ENCODE measurements around the gene ZIC5.
A peak's percentile ranks its signal among the peaks of the same experiment; 100 is the strongest.

Gene ZIC5

DNA sequence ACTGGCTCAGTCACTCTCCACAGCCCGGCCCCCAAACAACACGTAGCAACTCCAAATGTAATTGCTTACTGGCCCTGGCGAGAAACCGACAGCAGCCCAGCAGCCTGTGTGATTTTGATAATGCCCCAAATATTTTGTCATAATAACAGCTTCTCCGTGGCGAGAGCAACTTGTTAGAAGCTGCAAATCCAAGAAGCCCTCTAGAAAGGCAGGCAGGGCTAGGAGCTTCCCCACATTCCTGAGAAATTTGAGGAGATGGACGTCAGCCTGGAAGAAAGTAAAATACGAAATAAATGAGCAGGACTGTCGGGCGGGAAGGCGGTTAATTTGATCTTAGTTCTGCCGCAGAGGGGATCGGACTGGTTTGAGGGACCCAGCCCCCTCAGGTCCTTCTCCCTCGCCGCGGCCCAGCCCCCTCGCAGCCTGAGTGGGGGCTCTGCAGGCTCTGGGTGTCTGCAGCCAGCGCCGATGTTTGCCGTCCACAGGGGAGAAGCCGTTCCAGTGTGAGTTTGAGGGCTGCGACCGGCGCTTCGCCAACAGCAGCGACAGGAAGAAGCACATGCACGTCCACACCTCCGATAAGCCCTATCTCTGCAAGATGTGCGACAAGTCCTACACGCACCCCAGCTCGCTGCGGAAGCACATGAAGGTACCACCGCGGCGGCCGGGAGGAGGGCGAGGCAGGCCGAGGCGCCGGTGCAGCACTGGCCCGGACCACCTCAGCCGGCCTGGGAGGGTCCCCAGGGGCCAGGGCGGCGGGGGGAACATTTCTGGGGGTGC is 13.1 kb upstream of the ZIC5 start:
- in situ Hi-C loops (cut with HindIII; ENCODE audit: low pct_unique_long_range_greater_than_20kb, low sequenced_read_pairs): no loop called here
- no peak for DNase-seq (ENCODE audit: low read depth in 1 of 2, low spot score in 1 of 2)
- TF ChIP-seq JUND (IDR thresholded peaks at IDR 0.05; ENCODE audit: low read depth): no peak

DNA sequence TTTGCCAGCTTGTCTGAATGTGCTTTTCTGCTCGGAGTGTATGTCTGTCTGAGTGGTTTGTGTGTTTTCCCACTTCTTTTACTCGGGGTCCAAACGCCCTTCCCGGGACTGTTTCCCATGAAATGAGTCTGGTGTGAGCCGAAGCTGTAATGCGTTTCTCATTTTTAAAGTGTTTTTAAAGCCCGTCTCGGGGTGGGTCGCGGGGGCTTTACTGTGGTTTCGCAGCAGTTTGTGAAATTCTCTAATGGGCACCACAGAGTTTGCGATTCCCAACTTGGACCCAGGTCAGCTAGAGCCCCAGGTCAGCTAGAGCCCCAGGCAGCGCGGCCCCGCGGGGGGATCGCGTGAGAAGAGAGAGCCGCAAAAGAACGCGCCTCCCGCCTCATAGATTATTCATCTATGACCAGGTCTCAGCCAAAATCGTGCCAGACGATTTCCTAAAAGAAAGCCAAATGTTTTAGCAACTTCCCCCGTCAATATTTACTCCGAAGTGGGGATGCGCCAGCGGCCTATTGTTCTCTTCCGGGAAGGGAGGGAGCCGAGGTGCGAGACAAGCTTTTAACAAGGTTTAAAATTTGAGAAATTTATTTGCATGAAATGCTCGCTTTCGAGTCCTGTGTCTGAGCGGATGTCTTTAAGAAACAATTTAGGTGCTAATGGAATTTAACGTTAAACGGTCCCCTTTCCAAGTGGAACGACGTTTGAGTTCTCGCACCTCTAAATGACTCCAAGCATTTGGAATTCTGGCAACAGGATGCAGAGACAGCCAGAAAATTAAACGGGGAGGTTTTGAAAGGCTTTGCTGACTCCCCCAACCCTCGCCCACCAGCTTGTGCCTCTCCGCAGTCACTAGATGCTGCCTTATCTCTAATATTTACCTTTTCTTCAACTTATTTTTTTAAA is 12.2 kb upstream of the ZIC5 start:
- peak; percentile 23 to 60 for DNase-seq (ENCODE audit: low read depth in 1 of 2, low spot score in 1 of 2)
- in situ Hi-C loops (cut with HindIII; ENCODE audit: low pct_unique_long_range_greater_than_20kb, low sequenced_read_pairs): no loop called here

DNA sequence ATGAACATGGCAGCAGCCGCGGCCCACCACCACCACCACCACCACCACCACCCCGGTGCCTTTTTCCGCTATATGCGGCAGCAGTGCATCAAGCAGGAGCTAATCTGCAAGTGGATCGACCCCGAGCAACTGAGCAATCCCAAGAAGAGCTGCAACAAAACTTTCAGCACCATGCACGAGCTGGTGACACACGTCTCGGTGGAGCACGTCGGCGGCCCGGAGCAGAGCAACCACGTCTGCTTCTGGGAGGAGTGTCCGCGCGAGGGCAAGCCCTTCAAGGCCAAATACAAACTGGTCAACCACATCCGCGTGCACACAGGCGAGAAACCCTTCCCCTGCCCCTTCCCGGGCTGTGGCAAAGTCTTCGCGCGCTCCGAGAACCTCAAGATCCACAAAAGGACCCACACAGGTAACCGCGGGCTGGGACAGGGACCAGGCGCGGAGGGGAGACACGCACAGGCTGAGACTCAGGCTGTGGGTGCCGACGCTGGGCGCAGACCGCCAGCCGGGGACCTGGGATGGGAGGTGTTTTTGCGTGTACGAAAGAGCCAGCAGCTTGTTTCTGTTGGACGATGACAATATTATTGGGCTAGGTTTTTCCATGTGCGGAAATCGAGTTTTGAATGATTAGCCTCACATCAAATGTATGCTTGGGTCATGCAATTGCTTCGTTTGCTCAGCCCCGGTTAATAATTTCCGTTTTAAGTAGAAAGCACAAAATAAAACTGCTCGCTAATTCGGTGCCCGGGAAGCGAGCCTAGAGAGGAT is 11.3 kb upstream of the ZIC5 start:
- DNase-seq (ENCODE audit: low read depth in 1 of 2, low spot score in 1 of 2): peak; percentile 54 to 64
- in situ Hi-C loops (cut with HindIII; ENCODE audit: low pct_unique_long_range_greater_than_20kb, low sequenced_read_pairs): no loop called here

More for the DNA sequence above, 12.2 kb upstream of the ZIC5 start:
- no peak for TF ChIP-seq JUND (IDR thresholded peaks at IDR 0.05; ENCODE audit: low read depth)

DNA sequence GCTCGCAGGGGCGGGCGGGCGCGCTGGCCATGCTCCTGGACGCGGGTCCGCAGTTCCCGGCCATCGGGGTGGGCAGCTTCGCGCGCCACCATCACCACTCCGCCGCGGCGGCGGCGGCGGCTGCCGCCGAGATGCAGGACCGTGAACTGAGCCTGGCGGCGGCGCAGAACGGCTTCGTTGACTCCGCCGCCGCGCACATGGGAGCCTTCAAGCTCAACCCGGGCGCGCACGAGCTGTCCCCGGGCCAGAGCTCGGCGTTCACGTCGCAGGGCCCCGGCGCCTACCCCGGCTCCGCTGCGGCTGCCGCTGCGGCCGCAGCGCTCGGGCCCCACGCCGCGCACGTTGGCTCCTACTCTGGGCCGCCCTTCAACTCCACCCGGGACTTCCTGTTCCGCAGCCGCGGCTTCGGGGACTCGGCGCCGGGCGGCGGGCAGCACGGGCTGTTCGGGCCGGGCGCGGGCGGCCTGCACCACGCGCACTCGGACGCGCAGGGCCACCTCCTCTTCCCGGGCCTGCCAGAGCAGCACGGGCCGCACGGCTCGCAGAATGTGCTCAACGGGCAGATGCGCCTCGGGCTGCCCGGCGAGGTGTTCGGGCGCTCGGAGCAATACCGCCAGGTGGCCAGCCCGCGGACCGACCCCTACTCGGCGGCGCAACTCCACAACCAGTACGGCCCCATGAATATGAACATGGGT is 10.6 kb upstream of the ZIC5 start:
- in situ Hi-C loops (cut with HindIII; ENCODE audit: low pct_unique_long_range_greater_than_20kb, low sequenced_read_pairs): no loop called here
- TF ChIP-seq JUND (IDR thresholded peaks at IDR 0.05; ENCODE audit: low read depth): no peak
- peak; percentile 38 to 59 for DNase-seq (ENCODE audit: low read depth in 1 of 2, low spot score in 1 of 2)

More for the DNA sequence above, 11.3 kb upstream of the ZIC5 start:
- TF ChIP-seq JUND (IDR thresholded peaks at IDR 0.05; ENCODE audit: low read depth): no peak

DNA sequence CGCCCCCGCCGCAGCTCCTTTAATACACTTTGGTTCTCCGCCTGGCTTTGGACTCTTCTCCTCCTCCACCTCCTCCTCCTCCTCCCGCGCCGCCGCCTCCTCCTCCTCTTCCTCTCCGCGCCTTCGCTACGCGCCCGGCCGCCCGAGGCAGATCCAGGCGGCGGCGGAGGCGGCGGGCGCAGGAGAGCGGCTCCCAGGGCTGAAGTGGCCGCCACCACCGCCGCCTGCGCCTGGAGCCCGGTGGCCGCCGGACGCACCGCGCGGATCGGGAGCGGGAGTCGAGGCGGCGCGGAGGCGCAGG is 10.1 kb upstream of the ZIC5 start, which contains the start of gene ZIC2:
Gene ZIC2 (plus strand): TSS at position 50 of the 301 bp plus-strand sequence. CDS start 281 bp downstream, outside the sequence.
- in situ Hi-C loops (cut with HindIII; ENCODE audit: low pct_unique_long_range_greater_than_20kb, low sequenced_read_pairs): no loop called here
- DNase-seq (ENCODE audit: low read depth in 1 of 2, low spot score in 1 of 2): peak in 1 of 2 experiments; percentile 82
- TF ChIP-seq JUND (IDR thresholded peaks at IDR 0.05; ENCODE audit: low read depth): no peak

DNA sequence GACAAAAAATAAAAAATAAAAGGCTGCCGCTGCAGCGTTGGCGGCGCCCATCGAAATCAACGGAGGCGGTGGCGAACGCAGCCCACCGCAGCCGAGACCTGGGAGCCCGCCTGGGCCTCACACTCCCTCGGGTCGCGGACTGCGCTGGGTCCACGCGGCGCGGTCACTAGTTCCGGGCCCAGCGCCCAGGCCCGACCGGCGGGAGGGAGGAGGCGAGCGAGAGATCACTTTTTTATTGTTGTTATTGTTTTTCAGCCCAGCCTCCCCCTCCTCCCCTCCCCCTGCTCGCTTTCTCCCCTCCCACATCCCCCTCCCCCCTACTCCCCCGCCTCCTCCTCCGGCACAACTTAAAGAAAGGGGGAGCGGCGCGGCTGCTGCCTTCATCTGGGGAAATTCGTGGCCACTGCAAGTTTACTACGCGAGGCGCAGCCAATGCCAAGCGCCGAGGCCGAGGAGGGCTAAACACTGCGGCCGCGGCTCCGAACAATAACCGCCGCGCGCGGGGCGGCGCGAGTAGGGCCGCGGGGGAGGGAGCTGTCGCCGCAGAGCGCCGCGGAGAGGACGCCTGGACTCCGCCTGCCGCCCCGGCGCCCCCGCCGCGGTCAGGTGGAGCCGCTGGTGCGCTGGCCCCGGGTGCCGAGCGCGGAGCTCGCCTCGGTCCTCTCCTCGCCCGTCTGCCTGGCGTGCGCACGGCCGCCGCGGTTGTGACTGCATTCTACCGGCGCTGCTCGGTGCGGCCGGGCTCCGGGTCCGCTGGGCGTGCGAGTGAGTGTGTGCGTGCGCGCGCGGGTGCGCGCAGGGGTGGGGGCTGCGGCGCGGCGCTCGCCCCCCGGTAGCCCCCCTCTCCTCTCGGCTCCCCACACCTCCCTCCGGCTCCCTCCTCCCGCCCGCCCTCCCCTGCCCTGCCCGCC is 9.5 kb upstream of the ZIC5 start:
- DNase-seq (ENCODE audit: low read depth in 1 of 2, low spot score in 1 of 2): peak in 1 of 2 experiments; percentile 89
- TF ChIP-seq JUND (IDR thresholded peaks at IDR 0.05; ENCODE audit: low read depth): no peak
- in situ Hi-C loops (cut with HindIII; ENCODE audit: low pct_unique_long_range_greater_than_20kb, low sequenced_read_pairs): no loop called here

DNA sequence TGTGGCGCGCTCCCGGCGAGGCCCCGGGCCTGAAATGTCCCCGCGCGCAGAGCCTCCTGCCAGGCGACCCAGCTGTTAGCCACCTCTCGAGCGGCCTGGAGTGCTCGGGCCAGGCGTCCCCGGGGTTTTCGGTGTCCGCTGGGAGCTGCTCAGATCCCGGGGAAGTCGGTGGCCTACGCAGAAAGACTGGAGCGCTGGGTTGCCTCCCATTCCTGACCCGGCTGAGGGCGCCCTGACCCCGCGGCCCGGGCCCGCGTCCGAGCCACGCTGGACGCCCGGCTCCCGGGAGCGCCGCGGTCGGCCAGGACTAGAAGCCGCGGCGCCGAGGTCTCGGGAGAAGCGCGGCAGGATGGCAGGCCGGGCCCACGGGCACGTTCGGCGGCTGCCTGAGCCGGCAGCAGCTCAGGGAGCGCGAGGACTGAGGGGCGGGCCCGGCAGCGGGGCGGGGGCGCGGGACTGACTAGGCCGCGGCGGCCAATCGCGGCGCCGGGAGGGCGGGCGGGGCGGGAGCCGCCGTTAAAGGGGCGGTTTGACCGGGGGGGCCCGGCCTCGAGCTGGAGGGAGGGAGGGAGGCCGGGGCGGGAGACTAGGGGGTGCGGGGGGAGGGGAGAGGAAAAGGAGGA is 8.7 kb upstream of the ZIC5 start:
- no peak for TF ChIP-seq JUND (IDR thresholded peaks at IDR 0.05; ENCODE audit: low read depth)
- DNase-seq (ENCODE audit: low read depth in 1 of 2, low spot score in 1 of 2): peak; percentile 84 to 87
- in situ Hi-C loops (cut with HindIII; ENCODE audit: low pct_unique_long_range_greater_than_20kb, low sequenced_read_pairs): no loop called here

DNA sequence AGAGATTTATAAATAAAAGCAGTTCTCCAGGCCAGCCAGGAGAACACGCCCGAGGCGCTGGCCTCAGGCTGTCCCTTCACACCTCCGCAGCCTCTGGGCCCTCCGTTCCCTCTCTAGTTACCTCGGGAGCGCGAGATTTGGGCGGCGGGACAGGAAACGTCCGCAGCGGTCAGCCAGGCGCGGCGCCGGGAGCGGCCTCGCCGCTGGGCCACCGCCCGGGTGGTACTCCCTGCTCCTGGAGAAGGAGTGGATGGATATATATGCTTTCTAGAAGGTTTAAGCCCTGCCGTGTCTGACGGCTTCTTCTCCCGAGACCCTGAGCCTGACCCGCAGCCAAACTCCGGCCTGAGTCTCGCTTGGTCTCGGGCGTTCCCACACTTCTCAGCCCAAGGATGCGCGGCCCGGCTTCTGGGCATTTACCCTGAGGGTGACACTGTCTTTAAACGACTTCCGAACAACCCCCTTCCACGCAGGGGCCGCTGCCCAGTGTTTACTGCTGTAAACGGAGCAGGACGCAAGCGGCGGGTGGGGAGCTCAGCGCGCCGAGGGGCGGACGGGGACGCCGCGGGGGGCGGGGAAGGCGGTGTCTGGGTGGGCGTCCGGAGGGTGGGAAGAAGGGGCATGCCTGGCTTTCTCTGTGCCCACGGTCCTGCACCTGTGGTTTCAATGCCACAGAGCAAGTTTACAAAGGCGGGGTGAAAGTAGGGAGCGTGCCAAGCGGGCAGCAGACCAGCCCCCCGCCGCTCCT is 8.1 kb upstream of the ZIC5 start:
- no peak for TF ChIP-seq JUND (IDR thresholded peaks at IDR 0.05; ENCODE audit: low read depth)
- in situ Hi-C loops (cut with HindIII; ENCODE audit: low pct_unique_long_range_greater_than_20kb, low sequenced_read_pairs): no loop called here
- DNase-seq (ENCODE audit: low read depth in 1 of 2, low spot score in 1 of 2): peak in 1 of 2 experiments; percentile 49

DNA sequence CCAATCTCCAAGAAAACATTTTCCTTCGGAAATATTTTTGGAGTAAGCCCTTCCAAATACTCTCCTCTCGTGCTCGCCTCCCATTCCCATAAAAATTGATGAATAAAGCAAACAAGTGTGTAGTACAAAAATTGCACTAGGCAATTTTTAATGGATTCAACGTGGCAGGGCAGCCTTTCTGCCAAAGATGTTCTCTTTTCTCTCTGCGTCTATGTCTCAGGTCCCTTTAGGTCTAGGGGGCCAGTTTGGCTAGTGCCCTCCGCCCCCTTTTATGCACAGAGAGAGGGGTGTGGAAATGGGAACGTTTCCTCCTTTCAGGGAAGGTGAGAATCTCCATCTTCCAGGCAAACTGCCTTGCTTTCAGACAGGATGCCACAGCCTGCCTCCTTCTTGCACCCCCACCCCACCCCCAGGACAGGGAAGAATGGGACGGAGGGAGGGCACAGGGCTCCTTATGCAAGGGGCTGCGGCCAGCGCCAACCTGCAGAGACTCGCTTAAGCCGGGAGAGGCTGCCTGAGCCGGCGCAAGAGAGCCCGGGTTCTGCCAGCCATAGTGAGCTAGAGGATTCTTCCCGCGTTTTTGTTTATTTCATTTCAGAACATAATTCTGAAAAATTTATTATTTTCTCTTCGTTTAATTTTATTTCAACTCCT is 7.4 kb upstream of the ZIC5 start:
- in situ Hi-C loops (cut with HindIII; ENCODE audit: low pct_unique_long_range_greater_than_20kb, low sequenced_read_pairs): no loop called here
- no peak for DNase-seq (ENCODE audit: low read depth in 1 of 2, low spot score in 1 of 2)
- TF ChIP-seq JUND (IDR thresholded peaks at IDR 0.05; ENCODE audit: low read depth): no peak

Data from T47D (cell line).